Left lung (tissue), 10 donors: ENCODE results near the gene SNAP47. TPM values are rescaled to one million over a fixed set of nuclear protein-coding genes. Genes with fewer than 3 reads are reported as not detected.

Source experiments
- ATAC-seq: fragments of 200-7000 bp; cut with Tn5 transposase; one replicate; pipeline ENCODE4 v1.9.1; 2020; ENCODE audit warnings: moderate library complexity
- DNase-seq, 4 donors: peaks; one replicate each; pipeline ENCODE4 v3.0.0-alpha.2; 2013 to 2020
- H3K27ac ChIP-seq, 2 donors: fragments of 200-600 bp; sonication (generic) in 1 of 2; one replicate each; pipeline versions ENCODE4 v1.5.0 to v1.8.0; 2020 to 2021
- H3K27me3 ChIP-seq, 2 donors: fragments of 200-600 bp; sonication (generic) in 1 of 2; one replicate each; pipeline versions ENCODE4 v1.5.0 to v1.8.0; 2020 to 2021
- H3K36me3 ChIP-seq, 2 donors: fragments of 200-600 bp; sonication (generic) in 1 of 2; one replicate each; pipeline versions ENCODE4 v1.5.0 to v1.8.0; 2020 to 2021
- H3K4me1 ChIP-seq, 2 donors: fragments of 200-600 bp; one replicate each; pipeline ENCODE4 v1.8.0; 2021
- H3K4me3 ChIP-seq, 2 donors: fragments of 200-600 bp; sonication (generic) in 1 of 2; one replicate each; pipeline versions ENCODE4 v1.5.0 to v1.8.0; 2020 to 2021; ENCODE audit warnings: mild to moderate bottlenecking in 1 of 2
- H3K9me3 ChIP-seq, 2 donors: fragments of 200-600 bp; sonication (generic) in 1 of 2; one replicate each; pipeline versions ENCODE4 v1.5.0 to v1.8.0; 2020 to 2021
- CTCF ChIP-seq, 2 donors: fragments of 200-600 bp; sonication (generic) in 1 of 2; IDR thresholded peaks; one replicate each; pipeline versions ENCODE4 v1.5.0 to v1.8.0; 2021; ENCODE audit warnings: antibody characterized with exemption in 2 of 2
- intact Hi-C, 2 donors: fragments of 100-400 bp; cut with DNase I; formaldehyde crosslinking; loops; one replicate each; pipeline versions ENCODE4 v1.11.2 to v1.14.2; 2022
- polyA plus RNA-seq, 6 donors: library from polyadenylated mRNA; unstranded; fragments of 120-200 nt; gene quantifications; one replicate each; pipeline ENCODE4 v1.2.1, GENCODE V29; 2013; ENCODE audit not compliant: insufficient read length in 6 of 6
- total RNA-seq, 2 donors: library from RNA; stranded (reverse); fragmentation: NEBNext Ultra II Directional; extraction: Animal tissue kit (Norgen Biotek cat#: 25700); gene quantifications; one replicate each; pipeline ENCODE4 v1.2.1, GENCODE V29; 2021
- donor health status: DM: no; HTN: yes; CAD: no.
- donor health status: DM: no; HTN: no; CAD: no.

Gene SNAP47
- total and polyA plus RNA-seq, 8 donors = 24.5 to 44.9 (median 41.3) TPM

GRCh38 chr1:227734546-227734855 lies 734 bp upstream of the SNAP47 start:
- intact Hi-C loops = no loop called here
- no peak for DNase-seq

GRCh38 chr1:227735539-227736285 lies 477 bp downstream of the SNAP47 start:
- peaks cover 0 to 29% of the 10 kb centered on the region in 2 donors for H3K36me3 ChIP-seq
- peak overlapping the region; percentile 72 to 76 for H3K27ac ChIP-seq
- peaks cover 8 to 25% of the 10 kb centered on the region in 2 donors for H3K4me1 ChIP-seq
- no peaks in the 10 kb centered on the region for H3K27me3 ChIP-seq
- H3K9me3 ChIP-seq = no peaks in the 10 kb centered on the region
- TF ChIP-seq CTCF (IDR thresholded peaks at IDR 0.05) = no peak
- DNase-seq (no peak), ATAC-seq (no peak)
- peak overlapping the region; percentile 91 to 97 for H3K4me3 ChIP-seq
- intact Hi-C loops = no loop called here

More at GRCh38 chr1:227734546-227734855, 734 bp upstream of the SNAP47 start:
- Histone ChIP-seq H3K36me3 (peaks cover 0 to 29% of the 10 kb centered on the region in 2 donors), H3K27me3 (no peaks in the 10 kb centered on the region), H3K4me3 (peak overlapping the region; percentile 91 to 97), H3K4me1 (peaks cover 8 to 35% of the 10 kb centered on the region in 2 donors), H3K9me3 (no peaks in the 10 kb centered on the region), H3K27ac (peak overlapping the region; percentile 73 to 76)
- peak; percentile 3 for ATAC-seq
- TF ChIP-seq CTCF (IDR thresholded peaks at IDR 0.05) = no peak

GRCh38 chr1:227736814-227737432 lies 1.7 kb downstream of the SNAP47 start:
- no peaks in the 10 kb centered on the region for H3K9me3 ChIP-seq
- H3K27ac ChIP-seq = no peak overlapping the region
- TF ChIP-seq CTCF (IDR thresholded peaks at IDR 0.05) = no peak
- no peak for ATAC-seq
- H3K27me3 ChIP-seq = no peaks in the 10 kb centered on the region
- DNase-seq = no peak
- intact Hi-C loops = no loop called here
- no peak overlapping the region for H3K4me3 ChIP-seq
- H3K36me3 ChIP-seq = peaks cover 0 to 18% of the 10 kb centered on the region in 2 donors
- H3K4me1 ChIP-seq = peaks cover 8 to 24% of the 10 kb centered on the region in 2 donors

DNA sequence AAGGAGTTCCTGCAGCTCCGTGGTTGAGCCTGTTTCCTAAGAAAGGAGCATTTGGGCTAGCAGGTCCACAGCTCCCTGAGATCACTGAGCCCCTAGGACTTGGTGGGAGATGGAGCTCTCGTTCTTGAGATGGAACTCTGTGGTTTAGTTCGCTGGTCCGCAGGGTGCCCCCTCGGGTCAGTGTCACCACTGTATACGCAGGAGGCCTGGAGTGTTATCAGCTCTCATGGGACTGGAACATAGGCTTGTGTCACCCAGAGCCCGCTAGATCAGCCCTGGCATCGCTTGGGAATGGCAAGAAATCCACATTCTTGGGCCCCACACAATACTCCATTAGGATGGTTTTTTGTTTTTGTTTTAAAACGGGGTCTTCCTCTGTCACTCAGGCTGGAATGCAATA lies 3.6 kb downstream of the SNAP47 start:
- intact Hi-C loops = no loop called here
- Histone ChIP-seq H3K9me3 (no peaks in the 10 kb centered on the region), H3K27me3 (no peaks in the 10 kb centered on the region), H3K4me1 (peaks cover 6 to 19% of the 10 kb centered on the region in 2 donors), H3K27ac (no peak overlapping the region), H3K4me3 (no peak overlapping the region), H3K36me3 (no peaks in the 10 kb centered on the region)
- no peak for TF ChIP-seq CTCF (IDR thresholded peaks at IDR 0.05)
- no peak for DNase-seq
- no peak for ATAC-seq

- intact Hi-C loops = no loop called here
- ATAC-seq (no peak), DNase-seq (no peak)
Measured at GRCh38 chr1:227739636-227740035, 4.4 kb downstream of the SNAP47 start.

More at GRCh38 chr1:227739636-227740035, 4.4 kb downstream of the SNAP47 start:
- H3K9me3 ChIP-seq = no peaks in the 10 kb centered on the region
- H3K4me1 ChIP-seq = peaks cover 0 to 11% of the 10 kb centered on the region in 2 donors
- no peak overlapping the region for H3K4me3 ChIP-seq
- TF ChIP-seq CTCF (IDR thresholded peaks at IDR 0.05) = no peak
- no peaks in the 10 kb centered on the region for H3K36me3 ChIP-seq
- no peaks in the 10 kb centered on the region for H3K27me3 ChIP-seq
- no peak overlapping the region for H3K27ac ChIP-seq
